Measurements from ENCODE around the gene GPNMB.
"Not testable (repeated sequence)": the region's sequence is repeated elsewhere in the genome, so short reads cannot be mapped to it uniquely, and the experiment has no call there.

- TF ChIP-seq, protein P1, sequence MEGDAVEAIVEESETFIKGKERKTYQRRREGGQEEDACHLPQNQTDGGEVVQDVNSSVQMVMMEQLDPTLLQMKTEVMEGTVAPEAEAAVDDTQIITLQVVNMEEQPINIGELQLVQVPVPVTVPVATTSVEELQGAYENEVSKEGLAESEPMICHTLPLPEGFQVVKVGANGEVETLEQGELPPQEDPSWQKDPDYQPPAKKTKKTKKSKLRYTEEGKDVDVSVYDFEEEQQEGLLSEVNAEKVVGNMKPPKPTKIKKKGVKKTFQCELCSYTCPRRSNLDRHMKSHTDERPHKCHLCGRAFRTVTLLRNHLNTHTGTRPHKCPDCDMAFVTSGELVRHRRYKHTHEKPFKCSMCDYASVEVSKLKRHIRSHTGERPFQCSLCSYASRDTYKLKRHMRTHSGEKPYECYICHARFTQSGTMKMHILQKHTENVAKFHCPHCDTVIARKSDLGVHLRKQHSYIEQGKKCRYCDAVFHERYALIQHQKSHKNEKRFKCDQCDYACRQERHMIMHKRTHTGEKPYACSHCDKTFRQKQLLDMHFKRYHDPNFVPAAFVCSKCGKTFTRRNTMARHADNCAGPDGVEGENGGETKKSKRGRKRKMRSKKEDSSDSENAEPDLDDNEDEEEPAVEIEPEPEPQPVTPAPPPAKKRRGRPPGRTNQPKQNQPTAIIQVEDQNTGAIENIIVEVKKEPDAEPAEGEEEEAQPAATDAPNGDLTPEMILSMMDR (IDR thresholded peaks at IDR 0.05; ENCODE audit: low read depth, low read length, poor library complexity, severe bottlenecking): not testable (repeated sequence)
- not testable (repeated sequence) for TF ChIP-seq EZH2phosphoT487 (IDR thresholded peaks at IDR 0.05; ENCODE audit: borderline replicate concordance, low read length)
These were observed 48.8 kb upstream of the GPNMB start for GRCh38 chr7:23197745-23198144.

All from DOHH2 (cell line).